ENCODE data around the gene HUNK.

GRCh38 chr21:31838586-31839355 lies 34.0 kb upstream of the HUNK start:
- TF ChIP-seq CTCF (IDR thresholded peaks at IDR 0.05; ENCODE audit: low read depth, low read length, poor library complexity, severe bottlenecking) = no peak
- TF ChIP-seq EZH2phosphoT487 (IDR thresholded peaks at IDR 0.05; ENCODE audit: borderline replicate concordance, low read length) = no peak

Measured in DOHH2 (cell line).